NT2/D1 (cell line): ENCODE data around the gene TIGAR.

Experiments
- SUZ12 ChIP-seq: IDR thresholded peaks from 2 replicates; pipeline ENCODE4 v1.6.1; 2011; ENCODE audit not compliant: insufficient read length, insufficient read depth; ENCODE audit errors: extremely low read depth
- ZNF274 ChIP-seq: IDR thresholded peaks from 2 replicates; pipeline ENCODE4 v1.6.1; 2011; ENCODE audit warnings: mild to moderate bottlenecking, low read depth, low read length

GRCh38 chr12:4293966-4294505 lies 27.0 kb upstream of the TIGAR start:
- TF ChIP-seq SUZ12, result no peak
- TF ChIP-seq ZNF274, result no peak
